Measurements from ENCODE around the gene HNRNPA2B1. TPM values are rescaled to one million over a fixed set of nuclear protein-coding genes. Genes with fewer than 3 reads are reported as not detected.
"Not testable (repeated sequence)": the region's sequence is repeated elsewhere in the genome, so short reads cannot be mapped to it uniquely, and the experiment has no call there.

Gene HNRNPA2B1
- total RNA-seq, 2 donors from 2014 or later = 439 to 483 TPM

- not testable (repeated sequence) for H3K4me3 Mint-ChIP-seq; ATAC-seq (replicated peaks in 1 of 2); H3K9me3 Mint-ChIP-seq; H3K27ac Mint-ChIP-seq; DNase-seq; H3K27me3 Mint-ChIP-seq (ENCODE audit: low read depth)
- H3K4me1 Mint-ChIP-seq (ENCODE audit: low read depth) = peaks cover 48% of the 10 kb centered on the region
- H3K36me3 Mint-ChIP-seq (ENCODE audit: insufficient read depth in 2 of 2) = peaks cover 6 to 23% of the 10 kb centered on the region in 2 donors
These were observed 23.9 kb downstream of the HNRNPA2B1 start for GRCh38 chr7:26176696-26177095.

GRCh38 chr7:26175903-26176302 lies 24.6 kb downstream of the HNRNPA2B1 start:
- not testable (repeated sequence) for H3K27me3 Mint-ChIP-seq (ENCODE audit: low read depth); DNase-seq; ATAC-seq (replicated peaks in 1 of 2); H3K9me3 Mint-ChIP-seq; H3K4me3 Mint-ChIP-seq
- H3K27ac Mint-ChIP-seq = peak overlapping the region; percentile 58
- peaks cover 43% of the 10 kb centered on the region for H3K4me1 Mint-ChIP-seq (ENCODE audit: low read depth)
- H3K36me3 Mint-ChIP-seq (ENCODE audit: insufficient read depth in 2 of 2) = peaks cover 6 to 21% of the 10 kb centered on the region in 2 donors

- ATAC-seq (replicated peaks in 1 of 2) (no peak), DNase-seq (no peak)
- H3K9me3 Mint-ChIP-seq = no peaks in the 10 kb centered on the region
- no peaks in the 10 kb centered on the region for H3K27me3 Mint-ChIP-seq (ENCODE audit: low read depth)
- no peak overlapping the region for H3K4me3 Mint-ChIP-seq
- H3K27ac Mint-ChIP-seq = no peak overlapping the region
- H3K36me3 Mint-ChIP-seq (ENCODE audit: insufficient read depth in 2 of 2) = peaks cover 4 to 21% of the 10 kb centered on the region in 2 donors
- peaks cover 35% of the 10 kb centered on the region for H3K4me1 Mint-ChIP-seq (ENCODE audit: low read depth)
These were observed 28.5 kb downstream of the HNRNPA2B1 start for GRCh38 chr7:26172048-26172447.

GRCh38 chr7:26171601-26172000 lies 28.9 kb downstream of the HNRNPA2B1 start:
- DNase-seq = no peak
- H3K4me1 Mint-ChIP-seq (ENCODE audit: low read depth) = peaks cover 40% of the 10 kb centered on the region
- H3K4me3 Mint-ChIP-seq = no peak overlapping the region
- H3K36me3 Mint-ChIP-seq (ENCODE audit: insufficient read depth in 2 of 2) = peaks cover 4 to 21% of the 10 kb centered on the region in 2 donors
- H3K9me3 Mint-ChIP-seq = no peaks in the 10 kb centered on the region
- H3K27me3 Mint-ChIP-seq (ENCODE audit: low read depth) = no peaks in the 10 kb centered on the region
- no peak overlapping the region for H3K27ac Mint-ChIP-seq
- ATAC-seq (replicated peaks in 1 of 2) = no peak

- ATAC-seq (replicated peaks in 1 of 2) (no peak), DNase-seq (no peak)
- Mint-ChIP-seq H3K4me1 (ENCODE audit: low read depth) (peaks cover 49% of the 10 kb centered on the region), H3K27me3 (ENCODE audit: low read depth) (no peaks in the 10 kb centered on the region), H3K36me3 (ENCODE audit: insufficient read depth in 2 of 2) (peaks cover 4 to 21% of the 10 kb centered on the region in 2 donors), H3K4me3 (no peak overlapping the region), H3K9me3 (no peaks in the 10 kb centered on the region), H3K27ac (no peak overlapping the region)
These were observed 29.9 kb downstream of the HNRNPA2B1 start for GRCh38 chr7:26170663-26171062.

GRCh38 chr7:26169271-26169670 lies 31.3 kb downstream of the HNRNPA2B1 start:
- DNase-seq = no peak
- Mint-ChIP-seq H3K27ac (no peak overlapping the region), H3K36me3 (ENCODE audit: insufficient read depth in 2 of 2) (peaks cover 5 to 24% of the 10 kb centered on the region in 2 donors), H3K27me3 (ENCODE audit: low read depth) (no peaks in the 10 kb centered on the region), H3K4me1 (ENCODE audit: low read depth) (peaks cover 51% of the 10 kb centered on the region), H3K9me3 (peaks cover 0 to 2% of the 10 kb centered on the region in 2 donors), H3K4me3 (no peak overlapping the region)
- ATAC-seq (replicated peaks in 1 of 2) = no peak

- H3K36me3 Mint-ChIP-seq (ENCODE audit: insufficient read depth in 2 of 2) = peaks cover 5 to 23% of the 10 kb centered on the region in 2 donors
- no peak for DNase-seq
- no peak overlapping the region for H3K27ac Mint-ChIP-seq
- H3K9me3 Mint-ChIP-seq = peaks cover 0 to 2% of the 10 kb centered on the region in 2 donors
- peaks cover 44% of the 10 kb centered on the region for H3K4me1 Mint-ChIP-seq (ENCODE audit: low read depth)
- no peaks in the 10 kb centered on the region for H3K27me3 Mint-ChIP-seq (ENCODE audit: low read depth)
- no peak for ATAC-seq (replicated peaks in 1 of 2)
- no peak overlapping the region for H3K4me3 Mint-ChIP-seq
These were observed 32.0 kb downstream of the HNRNPA2B1 start for GRCh38 chr7:26168458-26169023.

- H3K27ac Mint-ChIP-seq = peak overlapping the region; percentile 89
- H3K36me3 Mint-ChIP-seq (ENCODE audit: insufficient read depth in 2 of 2) = peaks cover 5 to 25% of the 10 kb centered on the region in 2 donors
- H3K9me3 Mint-ChIP-seq = peaks cover 1 to 2% of the 10 kb centered on the region in 2 donors
- DNase-seq = peak; percentile 43 to 54
- peak overlapping the region; percentile 68 to 75 for H3K4me3 Mint-ChIP-seq
- H3K4me1 Mint-ChIP-seq (ENCODE audit: low read depth) = peaks cover 53% of the 10 kb centered on the region
- ATAC-seq (replicated peaks in 1 of 2) = peak; percentile 75 to 86
- no peaks in the 10 kb centered on the region for H3K27me3 Mint-ChIP-seq (ENCODE audit: low read depth)
These were observed 33.1 kb downstream of the HNRNPA2B1 start for GRCh38 chr7:26167303-26167934.

GRCh38 chr7:26166684-26167266 lies 33.8 kb downstream of the HNRNPA2B1 start:
- H3K9me3 Mint-ChIP-seq = peaks cover 1 to 2% of the 10 kb centered on the region in 2 donors
- peaks cover 59% of the 10 kb centered on the region for H3K4me1 Mint-ChIP-seq (ENCODE audit: low read depth)
- H3K27me3 Mint-ChIP-seq (ENCODE audit: low read depth) = no peaks in the 10 kb centered on the region
- DNase-seq = peak; percentile 50 to 54
- peak overlapping the region; percentile 89 for H3K27ac Mint-ChIP-seq
- H3K36me3 Mint-ChIP-seq (ENCODE audit: insufficient read depth in 2 of 2) = peaks cover 2 to 21% of the 10 kb centered on the region in 2 donors
- peak; percentile 87 to 91 for ATAC-seq (replicated peaks in 1 of 2)
- H3K4me3 Mint-ChIP-seq = peak overlapping the region; percentile 68 to 75

GRCh38 chr7:26165950-26166683 lies 34.4 kb downstream of the HNRNPA2B1 start:
- peak in 1 of 2 donors; percentile 20 for ATAC-seq (replicated peaks in 1 of 2)
- DNase-seq = no peak
- H3K27me3 Mint-ChIP-seq (ENCODE audit: low read depth) = no peaks in the 10 kb centered on the region
- peak overlapping the region; percentile 89 for H3K27ac Mint-ChIP-seq
- H3K9me3 Mint-ChIP-seq = peaks cover 1 to 2% of the 10 kb centered on the region in 2 donors
- H3K4me1 Mint-ChIP-seq (ENCODE audit: low read depth) = peaks cover 65% of the 10 kb centered on the region
- H3K4me3 Mint-ChIP-seq = peak overlapping the region; percentile 68 to 75
- H3K36me3 Mint-ChIP-seq (ENCODE audit: insufficient read depth in 2 of 2) = peaks cover 2 to 17% of the 10 kb centered on the region in 2 donors

- DNase-seq; H3K4me3 Mint-ChIP-seq; ATAC-seq (replicated peaks in 1 of 2); H3K9me3 Mint-ChIP-seq; H3K27ac Mint-ChIP-seq; H3K27me3 Mint-ChIP-seq (ENCODE audit: low read depth): not testable (repeated sequence)
- H3K36me3 Mint-ChIP-seq (ENCODE audit: insufficient read depth in 2 of 2) = peaks cover 2 to 10% of the 10 kb centered on the region in 2 donors
- peaks cover 75% of the 10 kb centered on the region for H3K4me1 Mint-ChIP-seq (ENCODE audit: low read depth)
These were observed 36.7 kb downstream of the HNRNPA2B1 start for GRCh38 chr7:26163804-26164203.

- no peak for ATAC-seq (replicated peaks in 1 of 2)
- Mint-ChIP-seq H3K27ac (no peak overlapping the region), H3K4me3 (no peak overlapping the region), H3K36me3 (ENCODE audit: insufficient read depth in 2 of 2) (peaks cover 2 to 12% of the 10 kb centered on the region in 2 donors), H3K9me3 (peaks cover 1 to 2% of the 10 kb centered on the region in 2 donors), H3K4me1 (ENCODE audit: low read depth) (peaks cover 81% of the 10 kb centered on the region), H3K27me3 (ENCODE audit: low read depth) (no peaks in the 10 kb centered on the region)
- DNase-seq = no peak
These were observed 38.1 kb downstream of the HNRNPA2B1 start for GRCh38 chr7:26162431-26162830.

- H3K36me3 Mint-ChIP-seq (ENCODE audit: insufficient read depth in 2 of 2) = peaks cover 2 to 12% of the 10 kb centered on the region in 2 donors
- H3K4me1 Mint-ChIP-seq (ENCODE audit: low read depth) = peaks cover 81% of the 10 kb centered on the region
- ATAC-seq (replicated peaks in 1 of 2) (no peak), DNase-seq (no peak)
- no peaks in the 10 kb centered on the region for H3K27me3 Mint-ChIP-seq (ENCODE audit: low read depth)
- H3K4me3 Mint-ChIP-seq = no peak overlapping the region
- H3K9me3 Mint-ChIP-seq = peaks cover 1 to 2% of the 10 kb centered on the region in 2 donors
- no peak overlapping the region for H3K27ac Mint-ChIP-seq
These were observed 39.6 kb downstream of the HNRNPA2B1 start for GRCh38 chr7:26160896-26161295.

All from activated T-cell treated with anti-CD3 and anti-CD28 coated beads, Interleukin-2, amount 50 U/mL, for 72 hours (primary cell).